Mucosa of gallbladder (tissue), 1 donor: ENCODE results near the gene ZNF500. TPM values are rescaled to one million over a fixed set of nuclear protein-coding genes. Genes with fewer than 3 reads are reported as not detected.
A peak's percentile ranks its signal among the peaks of the same experiment; 100 is the strongest.

Source experiments
- DNase-seq: peaks from one replicate; pipeline ENCODE4 v3.0.0-alpha.2; 2020; ENCODE audit warnings: low spot score
- total RNA-seq: library from RNA; stranded (reverse); gene quantifications from one replicate; pipeline ENCODE4 v1.2.1, GENCODE V29; 2021
- donor health status: DM: no; HTN: no; CAD: no.

The ZNF500 gene
- total RNA-seq: 23.4 TPM

DNA sequence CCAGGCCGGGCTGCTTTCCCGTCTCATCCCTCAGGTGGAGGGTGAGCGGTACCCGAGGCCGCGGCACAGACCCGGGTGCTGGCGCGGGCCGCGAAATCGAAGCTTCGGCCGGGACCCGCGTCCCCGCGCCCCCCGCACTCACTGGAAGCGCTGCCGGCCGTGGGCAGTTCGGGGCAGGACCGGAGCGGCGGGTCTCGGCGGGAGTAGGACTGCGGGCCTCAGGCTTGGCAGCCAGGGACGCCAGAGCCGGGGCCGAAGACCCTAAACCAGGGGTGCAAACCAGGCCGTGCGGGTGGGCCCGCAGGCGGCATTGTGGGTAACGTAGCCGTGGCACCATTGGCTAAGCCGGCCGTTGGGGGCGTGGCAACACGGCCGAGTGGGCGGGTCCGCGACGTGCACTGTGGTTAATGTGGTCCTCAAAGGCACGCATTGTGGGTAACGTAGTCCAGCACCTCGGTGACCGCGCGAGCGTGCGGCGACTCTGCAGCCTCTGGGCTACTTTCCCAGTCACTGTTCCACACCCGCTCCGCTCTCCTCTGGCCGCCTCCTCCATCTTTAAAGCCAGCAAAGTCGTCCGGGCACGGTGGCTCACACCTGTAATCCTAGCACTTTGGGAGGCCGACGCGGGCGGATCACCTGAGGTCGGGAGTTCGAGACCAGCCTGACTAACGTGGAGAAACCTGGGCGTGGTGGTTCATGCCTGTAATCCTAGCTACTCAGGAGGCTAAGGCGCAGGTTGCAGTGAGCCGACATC, at the start of gene ZNF500:
Gene ZNF500, minus strand, starts transcription at position 288 of the 754 bp plus-strand sequence. CDS start 1,184 bp downstream, outside the sequence.
- DNase-seq: peak; percentile 98

DNA sequence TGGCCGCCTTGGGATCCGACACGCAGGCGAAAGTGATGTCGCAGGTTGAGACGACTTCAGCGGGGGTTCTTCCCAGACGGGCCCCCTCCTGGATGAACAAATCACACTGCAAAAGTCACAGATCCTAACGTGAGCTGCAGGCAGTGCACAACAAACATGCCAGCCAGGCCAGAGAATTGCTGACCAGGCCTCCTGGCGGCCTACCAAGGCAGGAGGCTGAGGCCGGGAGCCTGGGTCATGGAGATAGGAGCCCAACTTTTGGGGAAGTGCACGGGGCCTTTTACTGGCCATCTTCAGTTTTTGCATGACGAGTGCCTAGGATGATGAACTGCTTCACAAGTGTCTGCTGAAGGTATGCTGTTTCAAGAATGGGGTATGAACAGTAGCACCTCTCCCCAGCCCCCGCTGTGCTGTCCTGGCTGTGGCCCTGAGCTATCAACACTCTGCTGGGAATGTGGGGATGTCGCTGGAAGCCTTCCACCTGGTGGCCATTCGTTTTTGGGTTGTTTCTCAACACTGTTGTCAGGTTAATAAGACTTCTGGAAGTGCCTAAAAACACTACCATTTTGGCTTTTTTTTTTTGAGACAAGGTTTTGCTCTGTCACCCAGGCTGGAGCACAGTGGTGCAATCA, 47.7 kb upstream of the ZNF500 start:
- DNase-seq: no peak

DNA sequence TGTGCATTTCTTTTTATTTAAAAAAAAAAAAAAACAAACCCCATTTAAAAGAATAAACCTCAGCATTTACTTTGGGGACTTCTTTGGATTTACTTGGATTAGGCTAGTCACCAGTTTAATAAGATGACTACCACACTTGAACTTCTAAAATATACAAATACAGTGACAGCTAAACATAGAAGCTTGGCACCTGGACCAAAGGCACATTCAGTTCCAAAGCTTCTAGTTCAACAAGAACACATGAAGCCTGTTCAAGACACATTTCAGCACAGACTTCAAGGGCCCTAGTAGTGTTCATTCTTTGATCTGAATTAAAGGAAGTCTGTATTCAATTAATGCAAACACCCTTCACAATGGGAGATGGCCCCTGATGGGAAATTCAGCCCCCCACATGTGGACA, 47.1 kb upstream of the ZNF500 start:
- DNase-seq: no peak

DNA sequence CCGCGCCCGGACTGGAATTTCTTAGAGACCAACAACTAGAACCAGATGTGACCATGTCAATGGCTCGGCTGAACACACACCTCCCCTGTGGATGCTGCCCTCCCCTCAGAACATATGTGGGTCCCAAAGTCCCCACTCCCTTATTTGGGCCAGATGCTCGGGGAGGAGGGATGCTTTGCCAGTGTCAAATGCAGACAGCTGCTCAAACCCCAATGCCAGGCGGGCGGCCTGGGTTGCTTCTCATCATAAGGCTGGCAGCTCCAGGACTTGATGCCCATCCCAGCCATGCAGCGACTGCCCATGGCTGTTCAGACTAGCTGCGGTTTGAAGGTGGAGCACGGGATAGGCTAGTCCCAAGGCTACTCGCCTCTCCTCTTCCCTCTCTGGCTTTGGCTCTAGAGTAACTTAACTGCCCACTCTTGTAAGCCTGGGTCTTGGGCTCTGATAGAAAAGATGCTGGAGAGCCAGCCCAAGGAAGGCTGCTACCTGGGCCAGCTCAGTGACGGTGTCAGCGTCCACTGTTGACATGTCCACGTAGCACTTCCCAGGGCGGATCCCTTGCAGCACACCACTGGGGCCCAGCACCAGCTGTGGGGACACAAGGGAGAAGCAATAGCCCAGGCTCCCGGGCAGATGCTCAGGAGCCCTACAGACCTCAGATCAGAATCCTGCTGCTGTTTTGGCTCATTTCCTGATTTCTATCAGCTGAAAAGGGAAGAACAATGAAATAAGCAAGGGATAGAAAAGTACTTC, 46.5 kb upstream of the ZNF500 start:
- DNase-seq: no peak

DNA sequence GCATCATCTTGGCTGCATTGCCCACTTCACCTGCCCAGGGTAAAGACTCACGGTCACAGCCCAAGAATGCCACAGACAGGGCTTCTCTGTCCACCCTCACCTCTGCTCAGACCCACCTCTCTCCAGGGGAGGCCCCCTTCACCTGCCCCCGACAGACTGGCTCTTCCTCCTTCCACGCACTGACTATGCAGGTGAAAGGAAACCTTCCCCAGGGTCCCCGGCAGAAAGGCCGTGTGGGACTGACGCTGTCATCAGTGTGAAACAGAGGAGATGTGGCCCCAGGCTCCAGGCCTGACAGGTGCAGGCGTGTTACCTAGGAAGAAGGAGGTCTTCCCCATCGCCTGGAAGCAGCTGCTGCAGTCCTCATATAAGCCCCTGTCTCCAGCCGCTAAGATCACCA, 44.8 kb upstream of the ZNF500 start:
- DNase-seq: no peak

DNA sequence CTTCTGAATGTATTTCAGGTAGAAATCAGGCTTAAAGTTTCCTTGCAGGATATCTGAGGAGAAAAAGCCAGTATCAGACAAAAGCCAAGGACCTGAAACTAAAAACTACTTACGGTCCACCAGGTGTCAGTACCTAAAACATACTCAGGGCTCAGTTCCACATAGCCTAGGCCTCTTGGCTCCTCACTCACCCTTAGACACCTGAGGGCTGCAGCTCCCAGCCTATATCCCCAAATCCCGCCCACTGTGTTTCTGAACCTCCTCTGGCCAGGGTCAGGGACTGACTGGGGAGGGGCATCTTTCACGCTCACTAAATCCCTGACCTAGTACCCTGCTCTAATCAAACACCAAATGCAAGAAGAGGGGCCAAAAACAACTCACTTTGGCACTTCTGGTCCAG, 44.3 kb upstream of the ZNF500 start:
- DNase-seq: no peak

DNA sequence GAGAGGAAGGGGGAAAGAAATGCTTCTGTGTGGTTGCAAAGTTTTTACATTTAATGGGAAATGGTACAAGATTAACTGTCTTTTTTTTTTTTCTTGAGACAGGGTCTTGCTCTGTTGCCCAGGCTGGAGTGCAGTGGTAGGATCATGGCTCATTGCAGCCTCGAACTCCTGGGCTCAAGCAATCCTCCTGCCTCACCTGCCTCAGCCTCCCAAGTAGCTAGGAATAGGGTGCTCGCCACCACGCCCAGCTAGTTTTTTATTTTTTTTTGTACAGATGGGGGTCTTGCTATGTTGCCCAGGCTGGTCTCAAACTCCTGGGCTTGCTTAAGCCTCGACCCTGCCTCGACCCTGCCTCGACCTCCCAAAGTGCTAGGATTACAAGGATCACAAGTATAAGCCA, 39.3 kb upstream of the ZNF500 start:
- DNase-seq: no peak

DNA sequence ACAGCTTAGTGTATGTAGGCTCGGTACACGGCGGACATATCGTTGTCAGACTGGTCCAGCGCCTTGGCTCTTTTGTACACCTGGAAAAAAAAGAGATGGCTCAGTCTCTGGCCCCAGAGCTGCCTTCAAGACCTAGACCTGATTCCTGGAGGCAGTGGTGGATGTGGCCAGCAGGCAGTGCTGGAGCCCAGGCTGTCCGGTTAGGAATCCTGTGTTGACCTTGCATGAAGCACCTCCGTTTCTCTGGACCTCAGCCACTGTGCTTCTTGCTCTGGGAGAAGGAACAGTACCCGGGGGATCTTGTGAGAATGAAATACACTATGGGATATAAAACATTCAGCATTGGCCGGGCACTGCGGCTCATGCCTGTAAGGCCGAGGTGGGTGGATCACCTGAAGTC, 38.3 kb upstream of the ZNF500 start:
- DNase-seq: no peak

DNA sequence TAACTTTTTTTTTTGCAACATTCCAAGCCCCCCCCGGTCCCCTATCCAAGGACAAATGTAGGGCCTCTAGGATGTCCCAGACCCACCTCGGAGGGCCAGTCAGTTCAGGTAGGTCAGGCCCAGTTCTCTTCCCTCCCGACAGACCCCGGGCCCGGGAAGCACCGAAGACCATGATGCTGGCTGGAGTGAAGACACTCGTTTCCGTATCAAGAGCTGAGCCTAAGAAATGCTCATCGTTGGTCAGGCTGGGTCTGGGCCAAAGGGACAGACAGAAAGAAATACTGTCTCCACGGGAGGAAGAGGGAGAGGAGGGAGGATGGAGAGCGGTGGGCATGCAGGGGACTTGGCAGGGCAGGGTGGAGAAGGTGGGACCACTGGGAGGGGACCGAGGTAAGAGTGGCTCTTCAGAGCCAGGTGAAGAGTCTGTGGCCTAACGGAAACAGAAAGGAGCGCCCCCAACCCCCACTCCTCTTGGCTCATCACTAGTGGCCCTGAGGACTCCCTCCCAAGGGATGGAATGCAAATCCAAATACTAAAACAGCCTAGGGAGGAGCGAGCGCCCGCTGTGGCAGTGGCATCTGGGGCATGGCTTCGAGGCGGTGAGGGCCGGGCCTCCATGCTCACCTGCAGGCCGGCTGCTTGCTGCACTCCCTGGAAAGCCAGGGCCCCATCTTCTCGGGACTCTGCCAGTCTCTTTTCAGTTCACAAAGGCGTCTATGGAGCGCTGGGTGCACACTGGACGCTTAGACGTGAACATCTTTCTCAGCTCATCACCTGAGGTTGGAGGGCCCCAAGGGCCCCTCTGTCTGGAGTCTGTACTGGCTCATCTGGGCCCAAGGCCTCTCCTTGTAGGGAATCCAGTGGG, 37.2 kb upstream of the ZNF500 start:
- DNase-seq: no peak

DNA sequence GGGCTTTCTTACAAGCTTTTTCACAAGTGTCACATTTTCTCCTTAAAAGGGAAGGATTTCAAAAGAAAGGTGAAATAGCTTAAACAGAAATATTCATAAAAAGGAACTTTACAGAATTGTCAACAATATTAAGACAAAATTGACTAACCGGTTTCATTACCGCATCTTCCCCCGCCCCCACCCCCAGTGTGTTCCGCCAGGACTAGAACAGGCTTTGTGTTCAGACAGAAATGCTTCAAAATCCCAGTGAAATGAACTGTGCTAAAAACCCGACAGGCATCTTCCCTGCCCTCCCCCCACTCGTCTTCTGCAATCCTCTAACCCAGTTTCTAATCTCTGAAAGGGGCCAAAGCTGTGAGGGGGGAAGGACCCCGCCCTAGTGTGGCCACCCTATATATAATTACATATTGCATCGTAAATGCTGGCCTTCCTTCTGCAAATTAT, 36.5 kb upstream of the ZNF500 start:
- DNase-seq: no peak

DNA sequence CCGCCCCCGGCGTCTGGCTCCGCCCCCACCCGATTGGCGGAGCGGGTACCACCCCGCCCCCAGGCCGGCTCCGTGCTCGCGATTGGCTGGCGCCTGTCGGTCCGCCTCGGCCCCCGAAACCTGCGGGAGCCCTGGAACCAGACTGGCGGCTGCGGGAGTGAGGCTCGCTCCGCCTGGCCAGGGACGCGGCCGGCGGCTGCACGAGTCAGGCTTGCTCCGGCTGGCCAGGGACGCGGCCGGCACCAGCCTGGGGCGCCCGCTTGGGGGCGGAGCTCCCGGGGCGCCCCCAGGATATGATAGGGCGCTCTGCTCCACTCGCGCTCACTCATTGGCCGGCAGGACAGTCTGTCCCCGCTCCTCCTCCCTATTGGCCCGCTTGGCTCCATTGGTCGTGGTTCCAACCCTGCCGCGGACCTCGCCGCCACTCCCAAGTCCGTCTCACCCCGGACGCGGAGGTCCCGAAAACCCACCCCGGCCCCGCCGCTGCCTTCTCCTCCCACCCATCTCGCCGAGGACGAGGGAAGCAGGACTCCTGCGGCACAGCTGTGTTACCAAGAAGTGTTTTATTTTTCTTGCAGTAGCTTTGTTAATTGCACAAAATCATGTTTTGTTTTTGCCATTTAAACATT, 35.8 kb upstream of the ZNF500 start:
- DNase-seq: peak; percentile 93

DNA sequence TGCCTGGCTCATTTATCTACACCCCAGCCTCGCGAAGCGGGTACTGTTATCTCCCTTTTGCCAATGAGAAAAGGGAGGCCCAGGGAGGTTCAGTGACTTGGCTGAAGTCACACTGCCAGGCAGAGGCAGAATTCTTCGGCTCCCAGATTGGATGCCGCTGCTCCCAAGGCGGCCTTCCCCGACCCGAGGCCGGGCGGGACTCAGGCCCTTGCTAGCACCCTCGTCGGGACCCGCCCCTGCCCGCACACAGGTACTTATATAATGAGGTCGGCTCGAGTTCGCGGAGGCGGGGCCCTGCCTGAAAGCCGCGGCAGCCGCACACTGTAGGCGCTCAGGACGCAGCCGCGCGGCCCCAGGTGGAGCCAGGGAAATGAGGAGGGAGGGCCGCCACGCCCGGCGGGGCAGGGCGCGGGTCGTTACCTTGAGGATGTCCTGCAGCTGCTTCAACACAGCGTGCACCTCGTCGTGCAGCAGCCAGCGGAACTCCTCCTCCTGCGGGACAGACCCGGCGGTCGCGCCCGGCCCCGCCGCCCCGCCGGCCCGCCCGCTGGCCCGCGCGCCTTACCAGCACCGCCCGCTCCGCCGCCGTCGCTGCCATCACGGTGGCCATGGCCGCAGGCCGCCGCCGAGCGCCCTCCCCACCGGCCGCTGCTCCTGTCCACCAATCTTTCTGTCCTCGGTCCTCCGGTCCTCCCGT, 35.1 kb upstream of the ZNF500 start, which contains the start of gene ROGDI:
Gene ROGDI, minus strand, starts transcription at position 672 of the 697 bp plus-strand sequence. Its CDS starts 62 bp downstream, at position 610.
- DNase-seq: peak; percentile 92

DNA sequence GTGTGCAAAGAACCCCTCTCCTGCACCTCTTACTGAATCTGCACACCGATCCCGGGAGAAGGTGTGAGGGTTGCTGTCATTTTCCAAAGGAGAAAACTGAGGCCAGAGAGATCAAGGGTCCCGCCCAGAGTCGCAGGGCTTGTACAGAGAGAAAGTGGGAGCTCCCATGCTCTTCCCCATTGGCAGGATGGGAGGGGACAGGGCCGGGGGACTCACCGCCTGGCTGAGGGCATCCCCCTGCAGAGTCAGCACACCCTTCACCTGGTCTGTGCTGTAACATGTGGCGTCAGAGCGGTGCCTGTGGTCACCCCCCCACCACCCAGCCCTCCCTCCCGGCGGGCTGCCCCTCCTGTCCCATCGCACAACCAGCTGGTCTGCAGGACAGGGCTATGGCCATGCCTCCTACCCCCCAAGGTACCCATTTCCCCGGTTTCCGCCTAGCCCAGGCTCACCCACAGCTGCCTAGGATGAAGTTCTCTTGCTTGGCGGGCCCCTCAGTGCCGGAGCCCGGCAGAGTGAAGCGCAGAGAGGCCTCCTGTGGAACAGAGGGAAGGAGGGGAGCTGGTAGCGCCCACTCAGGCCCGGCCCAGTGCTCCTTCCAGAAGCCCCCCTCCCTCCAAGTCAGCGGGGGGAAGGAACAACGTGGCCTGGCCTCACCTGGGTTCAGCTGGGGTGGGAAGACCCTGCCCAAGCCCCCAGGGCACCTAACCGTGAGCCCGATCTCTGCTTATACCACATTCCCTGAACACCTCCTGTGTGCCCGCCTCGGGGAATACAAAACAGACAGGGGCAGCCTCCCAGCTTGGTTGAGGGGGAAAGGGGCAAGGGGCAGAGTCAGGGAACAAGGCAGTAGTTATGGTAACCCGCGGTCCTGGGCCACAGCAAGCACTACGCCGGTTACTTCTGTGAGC, 34.3 kb upstream of the ZNF500 start:
- DNase-seq: no peak

DNA sequence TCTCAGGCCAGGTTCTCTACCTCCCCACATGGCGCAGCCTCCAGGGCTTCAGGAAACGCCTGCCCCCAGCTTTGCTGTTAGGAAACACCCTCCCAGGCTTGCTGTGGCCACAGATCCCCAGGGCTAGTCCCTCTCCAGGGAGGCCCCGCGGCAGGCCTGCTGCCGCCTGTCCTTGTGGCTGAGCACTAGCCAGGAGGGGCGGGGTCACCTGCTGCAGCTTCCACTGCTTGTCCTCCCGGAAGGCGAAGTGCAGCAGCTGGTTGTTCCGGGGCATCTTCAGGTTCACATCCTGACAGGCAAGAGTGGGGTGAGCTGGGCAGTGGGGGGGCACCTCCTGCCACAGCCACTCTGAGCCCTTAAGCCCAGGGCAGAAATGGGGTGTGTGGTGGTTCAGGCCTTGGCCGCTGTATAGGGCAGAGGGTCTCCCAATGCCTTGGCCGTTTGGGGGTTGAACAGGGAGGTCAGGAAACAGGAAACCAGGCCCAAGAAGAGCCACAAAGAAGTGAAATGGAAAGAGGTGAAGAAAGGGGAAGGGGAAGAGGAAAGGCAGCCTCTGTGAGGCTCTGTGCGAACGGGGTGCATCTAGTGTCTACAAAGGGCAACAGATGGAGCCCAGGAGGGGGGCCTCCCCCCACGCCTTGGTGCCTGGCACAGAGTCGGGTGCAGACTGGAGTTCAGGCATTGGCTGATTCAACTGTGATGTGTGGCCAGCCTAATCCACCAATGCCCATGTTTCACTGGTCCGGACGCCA, 33.5 kb upstream of the ZNF500 start:
- peak; percentile 57 for DNase-seq

DNA sequence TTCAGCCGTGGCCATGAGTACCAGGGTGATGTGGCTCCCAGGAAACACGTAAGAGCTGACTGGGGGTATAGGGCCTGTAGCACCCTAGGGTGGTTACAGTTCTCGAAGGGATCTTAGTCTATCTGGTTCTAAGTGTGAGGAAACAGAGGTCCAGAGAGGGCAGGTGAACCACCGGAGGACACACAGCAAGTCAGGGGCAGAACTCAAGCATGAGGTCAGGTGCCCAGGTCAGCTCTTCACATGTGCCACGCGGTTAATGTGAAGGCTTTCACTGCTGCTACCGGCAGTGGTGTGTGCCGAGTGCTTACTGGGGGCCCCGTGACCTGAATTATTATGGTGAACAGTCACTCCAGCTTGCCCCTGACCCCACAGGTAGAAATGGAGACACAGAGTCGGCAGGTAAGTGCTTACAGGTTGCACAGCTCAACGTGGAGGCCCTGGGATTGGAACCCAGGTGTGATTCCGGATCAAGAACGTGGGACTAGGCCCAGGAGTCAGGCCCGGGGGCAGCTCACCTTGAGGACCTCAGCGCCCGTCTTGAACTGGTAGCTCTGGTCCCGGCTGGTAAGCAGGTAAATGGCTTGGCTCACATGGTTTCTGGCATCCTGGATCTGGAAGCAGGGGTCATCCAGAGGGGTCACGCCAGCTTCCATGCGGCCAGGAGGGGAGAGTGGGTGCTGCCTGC, 32.4 kb upstream of the ZNF500 start:
- no peak for DNase-seq

DNA sequence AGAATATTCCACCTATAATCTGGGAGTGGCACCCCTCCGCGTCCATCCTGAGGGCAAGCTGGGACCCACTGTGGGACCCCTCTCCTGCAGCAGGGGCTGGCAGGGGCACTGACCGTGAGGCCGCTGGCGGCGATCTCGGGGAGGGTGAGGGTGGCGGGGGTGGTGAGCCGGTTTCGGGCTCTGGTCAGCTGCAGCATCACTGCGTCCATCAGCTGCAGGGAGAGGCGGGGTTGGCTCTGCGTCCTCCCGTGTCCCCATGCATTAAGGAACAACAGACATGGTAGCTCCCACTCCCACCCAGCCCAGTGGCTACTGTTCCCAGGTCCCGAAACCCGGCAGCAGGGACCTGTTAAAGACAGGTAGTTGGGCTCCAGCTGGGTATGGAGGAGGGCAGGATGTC, 31.5 kb upstream of the ZNF500 start:
- DNase-seq: no peak

DNA sequence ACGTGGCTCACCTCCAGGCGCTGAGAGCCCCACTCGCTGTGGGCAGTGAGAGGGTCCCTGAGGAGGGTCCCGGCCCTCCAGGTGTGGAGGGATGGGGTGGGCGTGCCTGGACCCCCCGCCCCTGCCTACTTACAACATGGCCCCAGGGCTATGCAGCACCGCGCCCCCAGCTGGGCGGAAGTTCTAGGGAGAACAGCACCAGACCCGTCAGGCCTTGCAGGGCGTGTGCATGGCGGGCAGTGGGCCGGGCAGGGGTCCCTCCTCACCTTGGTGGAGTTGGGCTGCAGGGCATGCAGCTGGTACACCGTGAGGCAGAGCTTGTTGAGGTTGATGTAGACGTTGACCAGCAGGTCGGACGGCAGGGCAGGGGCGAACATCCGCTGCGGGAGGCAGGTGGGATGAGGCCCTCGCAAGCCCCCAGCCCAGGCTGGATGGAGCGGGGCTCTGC, 30.9 kb upstream of the ZNF500 start:
- no peak for DNase-seq
